Measurements from ENCODE around the gene PSMG3.

PSMG3 gene, protein sequence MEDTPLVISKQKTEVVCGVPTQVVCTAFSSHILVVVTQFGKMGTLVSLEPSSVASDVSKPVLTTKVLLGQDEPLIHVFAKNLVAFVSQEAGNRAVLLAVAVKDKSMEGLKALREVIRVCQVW

DNA sequence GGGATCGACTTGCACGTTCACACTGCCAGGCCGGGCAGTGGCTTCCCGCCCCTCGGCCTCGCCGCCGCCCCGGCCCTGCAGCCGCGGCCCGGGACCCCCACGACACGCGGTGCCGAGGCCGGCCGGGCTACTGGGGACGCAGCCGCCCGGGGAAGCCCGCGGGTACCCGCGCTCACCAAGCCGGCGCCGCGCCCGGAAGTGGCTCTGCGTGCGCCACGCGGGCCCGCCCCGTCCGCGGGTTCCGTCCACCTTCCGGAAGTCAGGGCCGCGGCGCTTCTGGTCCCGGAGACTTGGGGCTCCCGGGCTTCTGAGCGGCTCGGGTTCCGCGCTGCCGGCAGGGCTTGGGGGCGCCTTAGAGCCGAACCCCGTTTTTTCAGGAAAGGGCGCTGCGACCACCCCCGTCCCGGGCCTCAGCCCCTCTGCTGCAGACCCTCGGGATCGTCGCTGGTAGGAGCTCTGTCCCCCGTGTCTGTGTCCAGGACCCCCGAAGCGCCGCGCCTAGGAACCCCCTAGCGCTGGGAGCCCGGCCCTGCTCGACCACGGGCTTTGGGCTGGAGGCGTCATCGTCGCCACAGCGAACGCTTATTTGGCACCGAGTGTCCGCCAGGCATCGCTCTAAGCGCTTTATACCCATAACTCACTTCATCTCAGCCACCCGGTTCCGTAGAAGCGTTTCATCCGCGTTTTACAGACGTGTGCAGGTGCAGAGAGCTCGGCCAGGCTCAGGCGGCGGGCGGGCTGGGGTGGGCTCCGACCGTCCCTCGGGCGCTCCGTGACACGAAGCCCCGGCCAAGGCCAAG is at the start of gene PSMG3:
PSMG3 (minus strand) TSS at position 200 of the 800 bp plus-strand sequence. CDS start 693 bp downstream, outside the sequence.
- peak; percentile 94 for DNase-seq (ENCODE audit: low spot score)

DNA sequence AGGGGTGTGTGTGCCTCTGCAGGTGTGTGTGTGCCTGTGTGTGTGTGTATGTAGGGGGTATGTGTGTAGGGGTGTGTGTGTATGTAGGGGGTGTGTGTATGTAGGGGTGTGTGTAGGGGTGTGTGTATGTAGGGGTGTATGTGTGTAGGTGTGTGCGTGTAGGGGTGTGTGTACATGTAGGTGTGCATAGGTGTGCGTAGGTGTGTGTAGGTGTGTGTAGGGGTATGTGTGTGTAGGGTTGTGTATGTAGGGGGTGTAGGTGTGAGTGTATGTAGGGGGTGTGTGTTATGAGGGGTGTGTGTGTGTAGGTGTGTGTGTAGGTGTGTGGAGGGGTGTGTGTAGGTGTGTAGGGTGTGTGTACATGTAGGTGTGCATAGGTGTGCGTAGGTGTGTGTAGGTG is 48.6 kb upstream of the PSMG3 start:
- no peak for DNase-seq (ENCODE audit: low spot score)

DNA sequence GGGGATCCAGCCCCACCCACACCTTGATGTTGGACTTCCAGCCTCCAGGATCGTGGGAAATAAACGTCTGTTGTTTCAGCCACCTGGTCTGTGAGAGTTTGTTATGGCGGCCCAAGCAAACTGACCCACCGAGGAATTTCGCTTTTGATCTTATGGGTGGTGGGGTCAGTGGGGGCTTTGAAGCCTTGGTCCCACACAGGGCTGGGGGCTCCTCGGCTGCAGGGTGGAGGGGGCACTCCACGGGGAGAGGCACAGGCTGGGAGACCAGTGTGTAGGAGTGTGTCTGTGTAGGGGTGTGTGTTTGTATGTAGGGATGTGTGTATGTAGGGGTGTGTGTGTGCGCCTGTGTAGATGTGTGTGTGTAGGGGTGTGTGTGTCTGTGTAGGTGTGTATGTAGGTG is 48.1 kb upstream of the PSMG3 start:
- no peak for DNase-seq (ENCODE audit: low spot score)

DNA sequence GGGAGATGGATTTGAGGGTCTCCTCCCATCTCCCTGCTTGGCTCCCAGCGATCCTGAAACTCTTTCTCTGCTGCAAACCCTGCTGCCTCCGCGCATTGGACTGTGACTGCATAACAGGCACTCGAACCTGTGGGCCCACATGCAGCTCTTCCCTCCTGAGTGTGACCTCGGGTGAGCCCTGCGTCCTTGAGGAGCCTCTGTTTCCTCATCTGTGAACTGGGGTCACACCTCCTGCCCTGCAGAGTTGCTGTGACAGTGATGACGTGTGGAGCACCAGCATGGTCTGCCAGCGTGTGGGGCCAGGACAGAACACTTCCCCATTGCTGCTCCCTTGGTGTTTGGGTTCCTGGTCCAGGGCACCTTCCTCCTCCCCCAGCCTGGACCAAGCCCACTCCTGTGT is 46.9 kb upstream of the PSMG3 start:
- no peak for DNase-seq (ENCODE audit: low spot score)

DNA sequence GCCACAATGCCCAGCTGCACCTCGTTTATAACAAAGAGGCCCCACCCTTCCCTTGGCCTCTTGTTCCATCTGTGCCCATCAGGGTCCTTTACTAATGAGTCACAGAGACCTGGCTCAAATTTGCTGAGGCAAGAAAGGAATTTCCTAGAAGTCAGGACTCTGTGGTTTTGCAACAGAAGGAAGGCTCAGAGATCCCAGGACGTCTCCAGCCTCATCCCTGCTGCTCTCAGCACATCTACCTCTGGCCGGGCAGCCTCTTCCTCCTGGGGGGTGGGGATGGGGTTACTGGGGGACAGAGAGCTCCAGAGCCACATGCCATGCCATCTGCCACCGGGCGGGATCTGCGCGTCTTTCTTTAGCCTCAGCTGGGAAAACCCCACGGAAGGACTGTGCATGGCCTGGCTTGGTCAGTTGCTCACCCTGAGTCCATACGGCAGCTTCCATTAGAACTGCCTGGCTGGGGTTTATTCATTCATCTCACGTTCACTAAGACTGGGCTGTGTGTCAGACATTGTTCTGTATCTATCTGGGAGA is 41.9 kb upstream of the PSMG3 start:
- peak; percentile 53 for DNase-seq (ENCODE audit: low spot score)

DNA sequence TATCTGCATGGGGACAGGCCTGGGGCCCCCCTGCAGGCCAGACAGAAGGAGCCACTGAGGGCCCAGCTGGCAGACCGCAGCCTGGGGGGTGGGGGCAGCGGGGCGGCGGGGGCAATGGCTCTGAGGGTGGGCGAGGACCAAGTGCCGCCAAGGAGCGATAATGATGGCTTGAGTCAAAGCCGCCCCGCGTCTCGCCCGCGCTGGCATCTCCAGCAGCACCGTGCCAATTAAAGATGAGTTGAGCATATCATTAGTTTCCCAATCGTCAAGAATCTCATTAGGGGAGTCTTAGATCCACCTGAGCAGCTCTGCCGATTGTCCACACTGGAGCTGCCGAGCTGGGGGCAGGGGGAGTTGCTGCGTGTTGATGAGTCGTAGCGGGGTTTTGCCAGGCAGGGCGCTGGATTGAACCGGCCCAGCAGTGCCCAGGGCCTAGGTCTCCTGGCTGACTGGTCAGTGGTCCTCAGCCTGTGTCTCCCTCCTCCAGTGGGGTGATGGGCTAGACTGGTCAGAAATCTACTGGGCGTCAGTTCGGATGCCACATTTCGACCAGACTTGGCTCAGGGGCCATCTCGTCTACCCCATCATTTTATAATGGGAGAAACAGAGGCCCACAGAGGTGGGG is 41.0 kb upstream of the PSMG3 start:
- DNase-seq (ENCODE audit: low spot score): no peak

DNA sequence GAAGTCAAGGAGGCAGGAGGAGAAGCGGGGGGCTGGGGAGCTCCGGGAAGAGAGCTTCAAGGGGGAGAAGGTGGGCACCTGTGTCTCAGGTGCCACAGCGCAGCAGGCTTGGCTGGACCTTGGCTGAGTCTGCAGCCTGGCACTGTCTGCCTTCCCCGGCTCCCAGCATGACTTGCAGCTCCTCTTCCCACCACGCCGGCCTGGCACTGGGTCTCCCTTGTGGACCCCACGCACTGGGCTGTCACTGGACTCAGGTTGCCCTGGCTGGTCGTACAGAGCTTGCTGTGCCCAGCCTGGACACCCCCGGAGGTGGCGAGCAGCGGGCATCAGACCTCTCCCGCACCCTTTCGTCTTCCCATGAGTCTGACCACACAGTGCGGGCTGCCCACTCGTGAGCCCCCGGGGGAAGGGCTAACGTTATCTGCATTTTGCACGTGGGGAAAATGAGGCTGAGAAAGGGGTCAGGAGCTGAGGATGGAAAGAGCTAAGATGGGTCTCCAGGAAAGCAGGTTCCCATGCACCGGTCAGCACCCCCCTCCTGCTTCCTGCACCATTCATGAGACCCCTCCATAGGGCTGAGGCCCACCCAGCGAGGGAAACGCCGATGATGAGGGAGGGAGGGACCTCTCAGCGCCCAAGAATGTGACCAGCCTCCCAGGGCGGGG is 40.3 kb upstream of the PSMG3 start:
- DNase-seq (ENCODE audit: low spot score): no peak

DNA sequence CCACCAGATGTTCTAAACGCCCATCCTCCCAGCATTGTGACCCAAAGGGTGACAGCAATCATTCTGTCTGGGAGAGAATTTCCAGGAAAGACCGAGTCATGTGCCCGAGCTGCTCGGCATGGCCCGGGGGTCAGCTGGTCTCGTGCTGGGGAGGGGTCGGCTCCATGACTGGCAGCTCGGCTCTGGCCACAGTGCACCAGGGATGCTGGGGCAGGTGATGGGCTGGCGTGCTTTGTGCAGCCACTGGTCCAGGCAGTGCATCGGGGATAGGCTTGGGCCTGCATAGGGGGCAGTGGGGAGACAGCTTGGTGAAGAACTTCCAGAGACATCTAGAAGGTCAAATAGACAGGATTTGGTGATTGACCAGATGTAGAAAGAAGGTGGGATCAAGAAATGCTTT is 39.2 kb upstream of the PSMG3 start:
- DNase-seq (ENCODE audit: low spot score): no peak

DNA sequence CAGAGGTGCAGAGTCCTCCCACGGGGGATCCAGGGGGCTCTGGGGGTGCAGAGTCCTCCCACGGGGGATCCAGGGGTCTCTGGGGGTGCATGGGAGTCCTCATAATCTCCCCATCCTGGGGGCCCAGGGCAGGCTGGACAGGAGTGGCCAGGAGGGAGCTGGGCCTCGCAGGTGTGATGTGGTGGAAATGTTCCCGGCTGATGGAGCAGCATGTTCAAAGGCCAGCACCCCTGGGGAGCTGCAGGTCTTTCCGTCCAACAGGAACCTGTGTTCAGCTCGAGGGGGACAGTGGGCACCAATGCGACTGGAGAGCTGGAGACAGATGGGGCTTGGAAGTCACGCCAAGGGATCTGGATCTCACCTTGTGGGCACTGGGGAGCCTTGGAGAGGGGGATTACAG is 38.5 kb upstream of the PSMG3 start:
- DNase-seq (ENCODE audit: low spot score): no peak

DNA sequence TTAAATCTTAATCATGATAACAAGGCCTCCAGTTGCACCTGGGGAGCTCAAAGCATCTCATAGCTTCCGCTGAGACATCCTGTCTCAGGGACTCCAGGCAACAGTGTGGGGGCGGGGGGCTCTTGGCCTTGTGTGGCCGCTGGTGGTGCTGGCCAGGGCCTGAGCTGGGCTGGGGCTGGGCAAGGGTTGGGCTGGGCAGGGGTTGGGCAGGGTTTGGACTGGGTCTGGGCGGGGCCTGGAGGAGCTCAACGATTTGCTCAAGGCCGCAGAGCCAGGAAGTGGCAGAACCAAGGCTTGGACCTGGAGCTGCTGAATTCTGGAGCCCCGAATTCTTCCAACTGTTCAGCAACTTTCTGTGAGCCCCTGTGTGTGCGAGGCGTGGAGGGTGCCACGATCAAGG is 37.9 kb upstream of the PSMG3 start:
- no peak for DNase-seq (ENCODE audit: low spot score)

DNA sequence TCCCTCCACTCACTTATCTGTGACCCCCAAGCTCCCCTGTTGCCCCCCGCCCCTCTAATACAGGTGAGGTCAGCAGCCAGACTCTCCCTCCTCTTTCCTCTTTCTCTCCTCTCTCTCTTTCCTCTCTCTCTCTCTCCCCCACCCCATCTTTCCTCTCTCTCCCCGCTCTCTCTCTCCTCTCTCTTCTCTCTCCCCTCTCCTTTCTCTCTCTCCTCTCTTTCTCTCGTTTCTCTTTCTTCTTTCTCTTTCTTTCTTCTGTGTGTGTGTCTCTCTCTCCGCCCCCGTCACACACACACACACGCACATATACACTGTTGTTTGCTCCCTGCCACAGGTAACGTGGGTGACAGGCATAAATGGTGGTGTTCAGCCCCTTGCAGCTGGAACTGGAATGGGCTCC is 37.2 kb upstream of the PSMG3 start:
- DNase-seq (ENCODE audit: low spot score): no peak

DNA sequence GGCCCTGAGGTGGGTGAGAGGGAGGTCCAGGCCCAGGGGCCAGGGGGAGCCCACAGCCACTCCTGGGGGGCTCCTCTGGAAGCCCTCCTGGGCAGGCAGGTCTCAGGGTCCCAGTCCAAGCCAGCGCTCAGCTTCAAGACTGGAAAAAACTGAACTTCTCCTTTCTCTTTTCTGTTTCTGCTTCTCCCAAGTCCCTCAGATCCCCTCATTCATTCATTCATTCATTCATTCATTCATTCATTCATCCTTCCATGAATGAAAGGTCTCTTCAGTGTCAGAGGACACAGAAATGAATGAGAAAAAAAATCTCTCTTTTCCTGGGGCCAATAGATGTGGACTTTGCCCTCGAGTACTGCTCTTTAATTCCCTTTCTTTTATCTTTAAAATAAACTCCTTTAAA is 34.6 kb upstream of the PSMG3 start:
- DNase-seq (ENCODE audit: low spot score): no peak

DNA sequence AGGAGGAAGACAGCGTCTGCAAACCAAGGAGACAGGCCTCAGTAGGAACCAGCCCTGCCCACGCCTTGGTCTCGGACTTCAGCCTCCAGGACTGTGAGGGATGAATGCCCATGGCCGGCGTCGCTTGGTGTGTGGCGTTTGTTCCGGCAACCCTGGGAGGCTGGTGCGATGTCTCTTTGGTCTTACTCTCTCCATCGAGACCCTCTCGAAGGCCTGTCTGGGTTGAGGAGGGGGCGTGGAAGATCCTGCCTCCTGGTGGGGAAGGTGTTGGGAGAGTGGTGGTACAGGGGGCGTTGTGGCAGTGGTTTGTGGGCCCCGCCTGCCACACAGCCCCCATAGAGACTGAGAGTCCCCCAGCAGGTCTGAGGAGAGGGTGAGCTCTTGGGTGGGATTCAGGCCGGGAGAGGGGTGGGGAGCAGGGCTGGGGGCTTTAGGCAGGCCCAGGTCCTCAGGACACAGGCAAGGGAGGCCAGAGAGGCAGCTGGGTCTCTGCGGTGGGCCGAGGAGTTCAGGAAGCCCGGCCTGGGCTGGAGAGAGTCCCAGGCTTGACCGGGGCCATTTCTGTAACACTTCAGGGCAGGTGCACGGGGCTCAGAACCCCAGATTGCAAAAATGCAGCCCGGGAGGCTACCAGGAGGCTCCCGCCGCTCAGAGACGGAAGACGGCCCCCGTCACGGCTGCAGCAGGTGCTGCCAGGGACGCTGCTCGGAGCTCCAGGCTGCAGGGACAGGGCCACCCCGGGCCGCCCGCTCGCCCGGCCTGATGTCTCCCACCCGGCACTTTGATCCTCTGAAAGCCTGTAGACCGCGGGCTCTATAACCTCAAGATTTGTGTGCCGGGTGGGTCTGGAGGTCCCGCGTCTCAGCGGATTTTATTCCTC is 33.8 kb upstream of the PSMG3 start:
- DNase-seq (ENCODE audit: low spot score): no peak

DNA sequence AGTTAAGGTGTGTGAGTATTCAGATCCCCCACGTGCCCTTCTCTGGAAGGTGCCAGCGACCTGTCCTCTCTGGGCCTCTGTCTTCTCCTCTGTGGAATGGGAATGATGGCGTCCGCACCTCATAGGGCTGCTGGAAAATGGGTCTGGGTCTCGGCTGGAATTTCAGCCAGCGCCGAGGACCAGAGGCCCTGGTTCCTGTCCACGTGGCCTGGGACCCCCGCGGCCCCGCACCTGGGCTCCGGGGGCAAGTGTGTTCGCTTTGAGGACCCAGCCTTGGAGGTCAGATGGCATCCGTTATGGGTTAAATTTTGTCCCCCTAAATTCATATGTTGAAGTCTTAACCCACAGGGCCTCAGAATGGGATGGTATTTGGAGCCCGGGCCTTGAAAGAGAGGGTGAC is 32.6 kb upstream of the PSMG3 start:
- no peak for DNase-seq (ENCODE audit: low spot score)

DNA sequence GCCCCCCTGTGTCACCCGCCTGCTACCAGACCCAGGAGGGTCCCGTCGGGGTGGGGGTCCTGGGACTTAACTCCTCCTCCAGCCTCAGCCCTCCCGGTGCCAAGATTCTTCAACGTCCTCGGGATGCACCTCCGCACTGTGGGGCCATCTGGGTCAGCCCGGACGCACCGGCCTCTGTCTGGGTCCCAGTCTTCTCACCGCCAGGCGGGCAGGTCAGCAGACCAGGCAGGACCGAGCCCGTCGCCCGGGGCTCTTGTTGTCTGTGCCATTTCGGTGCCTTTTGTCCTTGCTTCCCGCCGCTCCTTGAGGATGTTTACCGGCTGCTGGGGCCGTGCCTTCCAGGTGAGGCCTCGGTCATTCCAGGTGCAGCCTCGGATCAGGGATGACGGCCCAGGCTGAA is 32.1 kb upstream of the PSMG3 start:
- DNase-seq (ENCODE audit: low spot score): no peak

DNA sequence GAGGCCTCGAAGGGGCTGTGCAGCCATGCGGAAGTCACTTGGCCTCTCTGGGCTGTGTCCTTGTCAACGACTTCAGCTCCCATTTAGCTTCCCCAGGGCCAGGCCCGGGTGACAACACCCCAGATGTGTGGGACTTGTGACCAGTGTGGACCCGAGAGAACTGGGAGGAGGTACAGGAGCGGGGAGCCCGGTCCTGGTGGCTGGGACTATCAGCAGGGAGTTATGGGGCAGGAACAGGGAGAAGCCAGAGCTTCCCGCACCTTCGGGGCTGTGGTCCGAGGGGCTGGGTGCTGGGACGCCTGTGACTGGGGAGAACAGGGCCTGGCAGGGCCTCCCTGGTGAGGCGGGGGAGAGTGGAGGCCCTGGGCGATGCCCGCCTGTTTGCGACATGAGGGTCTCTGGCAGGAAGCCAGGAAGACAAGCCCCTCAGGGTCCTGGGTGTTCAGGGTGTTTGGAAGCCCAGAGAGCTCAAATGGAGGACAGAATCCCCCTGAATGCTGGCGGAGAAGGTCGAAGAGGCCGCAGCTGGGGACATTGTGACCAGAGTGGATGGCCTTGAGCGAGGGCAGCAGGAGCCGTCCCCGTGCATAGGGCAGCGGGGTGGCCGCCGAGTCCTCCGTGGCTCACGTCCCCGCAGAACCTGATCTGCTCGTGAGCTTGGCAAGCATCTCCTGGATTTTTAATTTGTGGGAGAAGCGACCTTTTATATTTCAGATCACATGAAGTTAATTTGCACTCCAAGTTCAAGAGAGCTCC is 30.0 kb upstream of the PSMG3 start:
- DNase-seq (ENCODE audit: low spot score): no peak

DNA sequence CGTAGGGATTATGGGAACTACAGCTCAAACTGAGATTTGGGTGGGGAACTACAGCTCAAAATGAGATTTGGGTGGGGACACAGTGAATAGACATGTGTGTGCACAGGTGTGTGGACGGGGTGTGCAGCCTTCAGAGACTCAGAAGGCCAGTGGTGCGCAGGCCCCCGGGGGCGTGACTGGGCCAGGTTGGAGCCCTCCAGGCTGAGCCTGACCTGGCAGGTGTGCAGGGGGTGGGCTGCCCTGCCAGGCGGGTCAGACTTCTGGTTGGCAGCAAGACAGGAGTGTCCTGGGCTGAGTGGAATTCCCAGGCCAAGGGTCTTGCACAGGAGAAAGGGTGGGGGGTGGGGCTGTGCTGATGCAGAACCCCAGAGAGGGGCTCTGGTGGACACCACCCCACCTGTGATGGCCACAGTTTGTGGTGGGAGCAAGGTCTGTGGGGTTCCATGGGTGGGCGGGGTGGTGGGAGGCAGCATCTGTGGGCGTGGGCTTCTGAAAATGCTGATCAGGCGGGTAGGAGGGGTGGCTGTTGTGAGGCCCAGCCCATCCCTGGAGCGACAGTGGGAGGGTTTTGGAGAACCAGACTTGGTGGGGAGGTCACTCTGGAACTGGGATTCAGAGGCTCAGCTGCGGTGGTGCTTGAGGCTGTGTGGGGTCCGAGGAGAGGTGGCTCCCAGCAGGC is 29.3 kb upstream of the PSMG3 start:
- DNase-seq (ENCODE audit: low spot score): no peak

DNA sequence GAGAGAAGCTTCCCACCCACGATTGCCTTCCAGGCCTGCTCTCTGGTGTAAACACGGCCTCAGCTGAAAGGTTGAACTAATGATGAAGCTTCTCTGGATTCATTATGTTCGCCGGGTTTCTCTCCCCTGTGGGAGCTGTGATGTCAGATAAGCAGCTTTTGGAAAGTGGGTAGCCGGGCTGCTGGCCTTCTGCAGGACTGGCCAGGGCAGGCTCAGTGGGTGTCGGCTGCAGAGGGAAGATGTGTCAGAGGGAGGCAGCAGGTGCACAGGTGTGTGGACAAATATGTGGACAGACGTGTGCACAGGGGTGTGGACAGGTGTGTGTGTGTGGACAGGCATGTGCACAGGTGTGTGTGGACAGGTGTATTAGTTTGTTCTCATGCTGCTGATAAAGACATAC is 28.5 kb upstream of the PSMG3 start:
- no peak for DNase-seq (ENCODE audit: low spot score)

DNA sequence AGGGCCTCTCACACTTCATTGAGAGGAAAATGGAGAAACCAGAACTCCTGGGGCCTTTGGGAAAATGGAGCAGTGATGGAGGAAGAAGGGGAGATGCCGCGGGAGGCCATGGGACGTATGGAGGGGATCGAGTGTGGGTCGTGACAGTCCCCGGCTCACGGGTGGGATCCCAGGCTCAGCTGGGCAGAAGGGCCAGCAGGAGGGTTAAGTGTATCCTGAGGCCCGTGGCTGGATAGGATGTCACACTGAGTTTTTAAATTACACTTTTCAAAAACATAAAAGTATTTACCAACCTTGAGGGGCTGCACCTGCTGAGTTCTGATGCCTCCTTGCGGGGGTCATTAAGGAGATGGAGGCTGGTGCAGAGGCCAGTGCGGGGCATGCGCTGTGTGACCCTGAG is 28.0 kb upstream of the PSMG3 start:
- no peak for DNase-seq (ENCODE audit: low spot score)

DNA sequence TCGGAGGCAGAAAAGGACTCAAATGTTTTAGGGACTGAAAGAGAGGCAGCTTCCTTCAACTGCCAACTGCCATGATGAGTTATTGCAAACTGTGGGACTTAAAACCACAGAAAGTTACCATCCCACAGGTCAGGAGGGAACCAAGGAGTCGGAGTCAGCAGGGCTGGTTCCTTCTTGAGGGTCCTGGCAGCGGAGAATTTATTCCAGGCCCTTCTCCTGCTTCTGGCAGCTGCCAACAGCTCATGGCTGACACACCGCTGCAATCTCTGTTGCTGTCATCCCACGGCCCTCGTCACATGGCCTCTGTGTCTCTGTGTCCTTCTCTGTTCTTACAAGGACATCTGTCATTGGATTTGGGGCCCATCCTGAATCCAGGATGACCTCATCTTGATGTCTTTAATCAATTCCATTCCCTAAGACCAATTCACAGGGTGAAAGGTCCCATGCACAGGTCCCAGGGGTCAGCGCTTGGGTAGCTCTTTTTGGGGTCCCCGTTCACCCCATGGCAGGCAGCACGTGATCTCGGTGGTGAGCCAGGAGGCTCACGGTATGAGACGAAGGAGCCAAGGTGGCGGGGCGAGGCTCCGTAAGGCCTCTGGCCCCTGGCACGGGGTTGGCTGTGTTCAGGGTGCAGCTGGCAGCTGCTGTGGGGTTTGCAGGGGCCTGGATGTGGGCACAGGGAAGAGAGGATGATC is 27.4 kb upstream of the PSMG3 start:
- DNase-seq (ENCODE audit: low spot score): no peak
